IPS-15b (cell line): ENCODE measurements around the gene ANXA8L1.
"Not testable (repeated sequence)": the region's sequence is repeated elsewhere in the genome, so short reads cannot be mapped to it uniquely, and the experiment has no call there.

Experiments
- H3K27me3 ChIP-seq: one replicate; pipeline ENCODE4 v1.6.1; 2013; ENCODE audit warnings: low read length; ENCODE audit not compliant: control insufficient read depth, insufficient read depth
- H3K36me3 ChIP-seq: one replicate; pipeline ENCODE4 v1.6.1; 2013; ENCODE audit warnings: low read length; ENCODE audit not compliant: control insufficient read depth, insufficient read depth
- H3K4me1 ChIP-seq: one replicate; pipeline ENCODE4 v1.6.1; 2013; ENCODE audit warnings: mild to moderate bottlenecking, low read length; ENCODE audit not compliant: control insufficient read depth, insufficient read depth
- H3K4me3 ChIP-seq: one replicate; pipeline ENCODE4 v1.5.1; 2013; ENCODE audit warnings: low read depth, low read length
- H3K9ac ChIP-seq: one replicate; pipeline ENCODE4 v1.6.1; 2013; ENCODE audit warnings: low read depth, mild to moderate bottlenecking, low read length
- H3K9me3 ChIP-seq: one replicate; pipeline ENCODE4 v1.6.1; 2013; ENCODE audit warnings: mild to moderate bottlenecking, low read length; ENCODE audit not compliant: control insufficient read depth, insufficient read depth

ANXA8L1 gene

GRCh38 chr10:46375406-46375805 lies at the start of gene ANXA8L1:
TSS of gene ANXA8L1 (plus strand) at chr10:46375776. CDS start at chr10:46375852, 76 bp downstream.
- not testable (repeated sequence) for H3K4me3 ChIP-seq, H3K9me3 ChIP-seq, H3K4me1 ChIP-seq, H3K9ac ChIP-seq, H3K27me3 ChIP-seq, H3K36me3 ChIP-seq

- no peak overlapping the region for H3K4me3 ChIP-seq
- H3K27me3 ChIP-seq = peaks cover 4% of the 10 kb centered on the region
- no peaks in the 10 kb centered on the region for H3K36me3 ChIP-seq
- H3K9me3 ChIP-seq = no peaks in the 10 kb centered on the region
- H3K9ac ChIP-seq = no peak overlapping the region
- peaks cover 5% of the 10 kb centered on the region for H3K4me1 ChIP-seq
Observed at GRCh38 chr10:46326066-46326465, 49.5 kb upstream of the ANXA8L1 start.

- no peaks in the 10 kb centered on the region for H3K9me3 ChIP-seq
- peaks cover 4% of the 10 kb centered on the region for H3K27me3 ChIP-seq
- H3K4me1 ChIP-seq = peaks cover 5% of the 10 kb centered on the region
- no peaks in the 10 kb centered on the region for H3K36me3 ChIP-seq
- no peak overlapping the region for H3K4me3 ChIP-seq
- no peak overlapping the region for H3K9ac ChIP-seq
Observed at GRCh38 chr10:46326971-46327370, 48.6 kb upstream of the ANXA8L1 start.

GRCh38 chr10:46327685-46328084 lies 47.9 kb upstream of the ANXA8L1 start:
- Histone ChIP-seq H3K4me1 (peaks cover 5% of the 10 kb centered on the region), H3K4me3 (no peak overlapping the region), H3K27me3 (peaks cover 4% of the 10 kb centered on the region), H3K9me3 (no peaks in the 10 kb centered on the region), H3K9ac (no peak overlapping the region), H3K36me3 (no peaks in the 10 kb centered on the region)

GRCh38 chr10:46328853-46329689 lies 46.5 kb upstream of the ANXA8L1 start:
- Histone ChIP-seq H3K4me3 (no peak overlapping the region), H3K36me3 (no peaks in the 10 kb centered on the region), H3K4me1 (peaks cover 5% of the 10 kb centered on the region), H3K27me3 (peaks cover 4% of the 10 kb centered on the region), H3K9ac (no peak overlapping the region), H3K9me3 (no peaks in the 10 kb centered on the region)

GRCh38 chr10:46329690-46330016 lies 45.9 kb upstream of the ANXA8L1 start:
- H3K9me3 ChIP-seq = no peaks in the 10 kb centered on the region
- peaks cover 5% of the 10 kb centered on the region for H3K4me1 ChIP-seq
- H3K36me3 ChIP-seq = no peaks in the 10 kb centered on the region
- no peak overlapping the region for H3K4me3 ChIP-seq
- no peak overlapping the region for H3K9ac ChIP-seq
- H3K27me3 ChIP-seq = peaks cover 4% of the 10 kb centered on the region

GRCh38 chr10:46330894-46331293 lies 44.7 kb upstream of the ANXA8L1 start:
- peaks cover 5% of the 10 kb centered on the region for H3K4me1 ChIP-seq
- no peak overlapping the region for H3K4me3 ChIP-seq
- no peak overlapping the region for H3K9ac ChIP-seq
- peaks cover 4% of the 10 kb centered on the region for H3K27me3 ChIP-seq
- H3K9me3 ChIP-seq = no peaks in the 10 kb centered on the region
- no peaks in the 10 kb centered on the region for H3K36me3 ChIP-seq

- not testable (repeated sequence) for H3K9ac ChIP-seq, H3K27me3 ChIP-seq, H3K4me3 ChIP-seq, H3K9me3 ChIP-seq, H3K36me3 ChIP-seq, H3K4me1 ChIP-seq
Observed at GRCh38 chr10:46365484-46365883, 10.1 kb upstream of the ANXA8L1 start.

- not testable (repeated sequence) for H3K9ac ChIP-seq, H3K27me3 ChIP-seq, H3K36me3 ChIP-seq, H3K4me3 ChIP-seq, H3K9me3 ChIP-seq, H3K4me1 ChIP-seq
Observed at GRCh38 chr10:46367209-46367608, 8.4 kb upstream of the ANXA8L1 start.

GRCh38 chr10:46367666-46368240 lies 7.8 kb upstream of the ANXA8L1 start:
- H3K9ac ChIP-seq, H3K27me3 ChIP-seq, H3K4me3 ChIP-seq, H3K4me1 ChIP-seq, H3K9me3 ChIP-seq, H3K36me3 ChIP-seq: not testable (repeated sequence)

GRCh38 chr10:46368956-46369355 lies 6.6 kb upstream of the ANXA8L1 start:
- not testable (repeated sequence) for H3K27me3 ChIP-seq, H3K4me3 ChIP-seq, H3K4me1 ChIP-seq, H3K9ac ChIP-seq, H3K9me3 ChIP-seq, H3K36me3 ChIP-seq

- not testable (repeated sequence) for H3K27me3 ChIP-seq, H3K4me3 ChIP-seq, H3K36me3 ChIP-seq
Observed at GRCh38 chr10:46374410-46374809, 1.2 kb upstream of the ANXA8L1 start.

More at GRCh38 chr10:46374410-46374809, 1.2 kb upstream of the ANXA8L1 start:
- not testable (repeated sequence) for H3K4me1 ChIP-seq, H3K9me3 ChIP-seq, H3K9ac ChIP-seq
